MM.1S (cell line): ENCODE results near the gene RPTN.
A peak's percentile ranks its signal among the peaks of the same experiment; 100 is the strongest.

ENCODE experiments used
- DNase-seq: peaks from one replicate; pipeline ENCODE4 v3.0.0-alpha.2; 2015
- H2AFZ ChIP-seq: fragments of 300-600 bp; sonication (generic); 2 replicates; pipeline ENCODE4 v1.6.0; 2016; ENCODE audit warnings: antibody characterized with exemption, low read length
- H3F3A ChIP-seq: fragments of 300-600 bp; sonication (generic); 2 replicates; pipeline ENCODE4 v1.6.1; 2016; ENCODE audit warnings: mild to moderate bottlenecking, antibody characterized with exemption, low read length, moderate library complexity, mixed read lengths; ENCODE audit not compliant: insufficient read depth
- H3K27ac ChIP-seq: fragments of 300-600 bp; sonication (generic); 2 replicates; pipeline ENCODE4 v1.5.1; 2016; ENCODE audit warnings: mild to moderate bottlenecking, low read length
- H3K27me3 ChIP-seq: fragments of 300-600 bp; sonication (generic); replicated peaks from 2 replicates; pipeline ENCODE4 v1.6.0; 2016; ENCODE audit warnings: low read length; ENCODE audit not compliant: insufficient read depth
- H3K36me3 ChIP-seq: fragments of 300-600 bp; sonication (generic); replicated peaks from 2 replicates; pipeline ENCODE4 v1.6.1; 2016; ENCODE audit warnings: mild to moderate bottlenecking, low read length, mixed read lengths; ENCODE audit not compliant: insufficient read depth
- H3K4me1 ChIP-seq: fragments of 300-600 bp; sonication (generic); 2 replicates; pipeline ENCODE4 v1.6.1; 2016; ENCODE audit warnings: low read length, mixed read lengths
- H3K4me2 ChIP-seq: fragments of 300-600 bp; sonication (generic); 2 replicates; pipeline ENCODE4 v1.6.0; 2016; ENCODE audit warnings: low read depth, low read length
- H3K4me3 ChIP-seq: fragments of 300-600 bp; sonication (generic); 2 replicates; pipeline ENCODE4 v1.5.1; 2016; ENCODE audit warnings: low read length, mixed read lengths
- H3K79me2 ChIP-seq: fragments of 300-600 bp; sonication (generic); 2 replicates; pipeline ENCODE4 v1.6.1; 2016; ENCODE audit warnings: mixed run types, low read length, mixed read lengths
- H3K9ac ChIP-seq: fragments of 300-600 bp; sonication (generic); 2 replicates; pipeline ENCODE4 v1.6.1; 2016; ENCODE audit warnings: low read length, mixed read lengths
- H3K9me2 ChIP-seq: fragments of 300-600 bp; sonication (generic); replicated peaks from 2 replicates; pipeline ENCODE4 v1.6.1; 2016; ENCODE audit warnings: mild to moderate bottlenecking, low read length, mixed read lengths; ENCODE audit not compliant: insufficient read depth
- H3K9me3 ChIP-seq: fragments of 300-600 bp; sonication (generic); replicated peaks from 2 replicates; pipeline ENCODE4 v1.6.1; 2016; ENCODE audit warnings: mild to moderate bottlenecking, low read length, mixed read lengths; ENCODE audit not compliant: insufficient read depth
- H4K20me1 ChIP-seq: fragments of 300-600 bp; sonication (generic); 2 replicates; pipeline ENCODE4 v1.6.1; 2016; ENCODE audit warnings: mild to moderate bottlenecking, low read length, moderate library complexity, mixed read lengths; ENCODE audit not compliant: insufficient read depth
- CTCF ChIP-seq: fragments of 300-600 bp; sonication (generic); IDR thresholded peaks from 2 replicates; pipeline ENCODE4 v1.5.1; 2016; ENCODE audit warnings: antibody characterized with exemption, low read length, mixed read lengths
- EZH2 ChIP-seq: fragments of 300-600 bp; sonication (generic); optimal IDR thresholded peaks from 2 replicates; pipeline ENCODE3; 2017; ENCODE audit warnings: low read depth, mild to moderate bottlenecking, antibody characterized with exemption, low read length, mixed read lengths
- EZH2phosphoT487 ChIP-seq: fragments of 300-600 bp; sonication (generic); IDR thresholded peaks from 2 replicates; pipeline ENCODE4 v1.6.1; 2018; ENCODE audit warnings: antibody characterized with exemption, low read length

RPTN gene

GRCh38 chr1:152182944-152183361, 23.9 kb upstream of the RPTN start:
- no peak overlapping the region for H3K9ac ChIP-seq
- H3K27me3 ChIP-seq = 0 out of 2 replicates have a peak, but pooled peaks cover 6% of the 10 kb centered on the region
- no peak overlapping the region for H3K4me2 ChIP-seq
- H4K20me1 ChIP-seq = no peaks in the 10 kb centered on the region
- H3K4me3 ChIP-seq = no peak overlapping the region
- no peaks in the 10 kb centered on the region for H3K79me2 ChIP-seq
- H3K36me3 ChIP-seq = no peaks in the 10 kb centered on the region
- H3K27ac ChIP-seq = no peak overlapping the region
- TF ChIP-seq EZH2 = no peak
- no peak for TF ChIP-seq EZH2phosphoT487
- no peak for TF ChIP-seq CTCF
- no peaks in the 10 kb centered on the region for H3K9me3 ChIP-seq
- H3K4me1 ChIP-seq = no peaks in the 10 kb centered on the region
- H2AFZ ChIP-seq = no peak overlapping the region
- H3K9me2 ChIP-seq = no peaks in the 10 kb centered on the region
- H3F3A ChIP-seq = no peaks in the 10 kb centered on the region
- DNase-seq = no peak

GRCh38 chr1:152182431-152182830, 23.4 kb upstream of the RPTN start:
- DNase-seq = peak; percentile 56

GRCh38 chr1:152179566-152179965, 20.5 kb upstream of the RPTN start:
- Histone ChIP-seq H3K4me3 (no peak overlapping the region), H3K9me2 (no peaks in the 10 kb centered on the region), H3K9me3 (no peaks in the 10 kb centered on the region), H2AFZ (no peak overlapping the region), H3K4me1 (no peaks in the 10 kb centered on the region), H3K9ac (no peak overlapping the region), H3K27ac (no peak overlapping the region), H4K20me1 (no peaks in the 10 kb centered on the region), H3K4me2 (no peak overlapping the region), H3K27me3 (no peaks in the 10 kb centered on the region), H3K79me2 (no peaks in the 10 kb centered on the region), H3K36me3 (no peaks in the 10 kb centered on the region), H3F3A (no peaks in the 10 kb centered on the region)
- TF ChIP-seq CTCF (no peak), EZH2phosphoT487 (no peak), EZH2 (no peak)
- no peak for DNase-seq

More at GRCh38 chr1:152182431-152182830, 23.4 kb upstream of the RPTN start:
- Histone ChIP-seq H3K36me3 (no peaks in the 10 kb centered on the region), H3K79me2 (no peaks in the 10 kb centered on the region), H3K4me1 (no peaks in the 10 kb centered on the region), H2AFZ (no peak overlapping the region), H3K9me2 (no peaks in the 10 kb centered on the region), H3F3A (no peaks in the 10 kb centered on the region), H4K20me1 (no peaks in the 10 kb centered on the region), H3K4me2 (no peak overlapping the region), H3K9ac (no peak overlapping the region), H3K4me3 (no peak overlapping the region), H3K9me3 (no peaks in the 10 kb centered on the region), H3K27ac (no peak overlapping the region), H3K27me3 (0 out of 2 replicates have a peak, but pooled peaks cover 6% of the 10 kb centered on the region)
- TF ChIP-seq EZH2phosphoT487 = no peak
- peak; percentile 94 for TF ChIP-seq CTCF
- TF ChIP-seq EZH2 = no peak
